IPS-11a (cell line): ENCODE data around the gene CREB5.
"Not testable (repeated sequence)": the region's sequence is repeated elsewhere in the genome, so short reads cannot be mapped to it uniquely, and the experiment has no call there.

Experiments used
- H3K4me3 ChIP-seq: one replicate; pipeline ENCODE4 v1.5.1; 2013; ENCODE audit warnings: low read depth, low read length, control low read depth

CREB5 gene

DNA sequence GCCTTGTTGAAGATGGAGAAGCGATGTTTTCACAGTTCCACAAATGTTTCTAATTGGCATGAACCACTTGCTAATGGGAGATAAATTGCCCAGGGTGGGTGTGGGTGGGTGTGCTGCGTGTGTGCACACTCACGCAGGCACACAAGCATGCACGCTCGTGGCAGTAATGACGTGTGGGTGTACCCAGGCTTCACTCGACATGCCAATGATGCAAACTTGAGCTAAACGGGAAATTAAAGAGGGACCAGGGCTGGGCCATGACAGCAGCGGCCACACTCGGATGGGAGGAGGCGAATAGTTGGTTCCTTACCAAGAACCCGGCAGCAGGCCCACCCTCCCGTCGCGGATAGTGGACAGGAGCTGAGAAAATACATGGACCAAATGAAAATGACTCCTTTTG is 386.0 kb downstream of the CREB5 start:
- H3K4me3 ChIP-seq: no peak overlapping the region

DNA sequence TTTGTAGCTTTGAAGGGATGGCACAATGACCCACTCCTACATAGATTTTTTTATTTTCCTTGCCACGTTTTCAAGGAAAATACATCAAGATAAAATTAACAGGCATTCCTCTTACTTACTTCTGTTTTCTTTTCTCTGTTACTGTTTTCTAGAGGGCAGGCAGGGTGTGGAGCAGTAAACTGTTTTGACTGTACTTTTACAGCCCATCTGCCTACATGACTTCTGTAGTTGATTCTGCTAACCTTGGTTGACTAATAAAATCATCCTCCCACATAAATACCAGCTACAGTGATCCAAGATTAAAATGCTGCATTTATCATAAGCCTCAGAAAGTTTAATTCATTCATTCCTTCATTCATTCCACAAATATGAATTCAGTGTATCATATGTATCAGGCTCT is 387.3 kb downstream of the CREB5 start:
- no peak overlapping the region for H3K4me3 ChIP-seq

DNA sequence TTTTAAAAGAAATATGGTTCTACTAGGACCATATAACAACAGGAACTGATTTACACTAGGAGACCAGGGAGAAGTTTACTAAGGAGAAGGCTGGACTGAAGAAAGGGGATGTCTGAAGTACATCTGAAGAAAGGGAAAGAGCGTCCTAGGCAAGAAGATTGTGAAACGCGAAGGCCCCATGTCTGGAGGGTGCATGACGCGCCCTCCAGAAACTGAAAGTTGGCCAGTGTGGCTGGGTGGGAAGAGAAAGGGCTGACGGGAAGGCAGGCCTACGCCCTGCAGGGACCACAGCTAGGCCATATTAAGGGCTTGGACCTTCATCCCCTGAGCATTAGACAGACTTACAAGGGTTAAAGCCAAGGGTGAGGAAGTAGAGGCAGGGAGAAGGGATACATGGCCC is 387.8 kb downstream of the CREB5 start:
- H3K4me3 ChIP-seq: no peak overlapping the region

DNA sequence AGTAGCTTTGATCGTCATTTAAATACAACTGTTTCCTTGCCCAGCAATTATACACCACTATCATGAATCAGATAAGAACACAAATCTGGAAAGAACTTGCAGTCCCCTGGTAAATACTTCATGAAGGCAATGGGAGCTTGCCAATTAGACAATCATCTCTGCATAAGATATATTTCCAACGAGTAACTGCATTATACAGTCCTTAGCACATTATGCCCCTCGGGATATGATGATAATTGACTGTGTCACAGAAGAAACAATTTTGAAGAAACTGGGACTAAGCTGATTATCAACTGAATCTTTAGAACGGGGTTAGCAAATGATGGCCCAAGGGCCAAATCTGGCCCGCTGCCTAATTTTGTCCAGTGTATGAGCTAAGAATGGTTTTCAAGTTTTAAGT is 390.1 kb downstream of the CREB5 start:
- H3K4me3 ChIP-seq: no peak overlapping the region

DNA sequence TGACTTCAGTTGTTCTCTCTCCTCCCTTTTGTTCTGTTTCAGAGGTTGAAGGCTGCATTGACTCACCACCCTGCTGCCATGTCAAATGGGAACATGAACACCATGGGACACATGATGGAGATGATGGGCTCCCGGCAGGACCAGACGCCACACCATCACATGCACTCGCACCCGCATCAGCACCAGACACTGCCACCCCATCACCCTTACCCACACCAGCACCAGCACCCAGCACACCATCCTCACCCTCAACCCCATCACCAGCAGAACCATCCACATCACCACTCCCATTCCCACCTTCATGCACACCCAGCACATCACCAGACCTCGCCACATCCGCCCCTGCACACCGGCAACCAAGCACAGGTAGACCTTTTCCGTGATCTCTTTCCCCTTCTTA is 391.8 kb downstream of the CREB5 start:
- no peak overlapping the region for H3K4me3 ChIP-seq

DNA sequence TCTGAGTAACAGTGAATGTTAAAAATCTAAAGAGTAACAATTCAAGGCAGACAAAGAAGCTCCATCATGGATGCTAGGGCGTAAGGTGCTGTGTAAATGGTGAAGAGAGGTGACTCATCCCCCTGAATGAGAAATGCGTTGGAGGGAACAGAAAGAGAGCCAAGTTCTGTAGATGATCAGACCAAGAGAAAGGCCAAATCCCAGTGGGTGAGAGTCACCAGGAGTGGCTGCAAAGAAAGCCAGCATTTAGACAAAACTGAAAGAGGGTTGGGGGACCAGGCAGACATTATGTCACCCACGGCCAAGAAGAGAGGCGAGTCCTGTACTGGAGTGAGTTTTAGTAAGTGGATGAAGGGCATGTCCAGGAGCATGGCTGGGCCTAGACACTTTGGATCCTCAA is 392.7 kb downstream of the CREB5 start:
- H3K4me3 ChIP-seq: no peak overlapping the region

DNA sequence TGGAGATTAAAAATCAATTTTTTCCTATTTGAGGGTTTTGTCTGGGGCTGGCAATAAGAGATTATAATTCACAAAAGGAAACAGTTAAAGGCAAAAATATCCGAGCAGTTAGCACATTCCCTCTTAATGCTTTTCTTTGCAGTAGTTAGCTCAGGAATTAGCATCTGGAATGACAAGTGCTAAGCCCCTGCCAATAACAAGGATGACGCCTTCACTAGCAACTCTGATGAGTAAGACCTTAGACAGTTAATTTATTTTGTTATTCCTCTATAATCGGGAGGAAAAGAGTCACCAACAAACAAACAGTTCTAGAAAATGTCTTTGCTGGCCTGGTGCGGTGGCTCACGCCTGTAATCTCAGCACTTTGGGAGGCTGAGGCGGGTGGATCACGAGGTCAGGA is 394.5 kb downstream of the CREB5 start:
- H3K4me3 ChIP-seq: no peak overlapping the region

DNA sequence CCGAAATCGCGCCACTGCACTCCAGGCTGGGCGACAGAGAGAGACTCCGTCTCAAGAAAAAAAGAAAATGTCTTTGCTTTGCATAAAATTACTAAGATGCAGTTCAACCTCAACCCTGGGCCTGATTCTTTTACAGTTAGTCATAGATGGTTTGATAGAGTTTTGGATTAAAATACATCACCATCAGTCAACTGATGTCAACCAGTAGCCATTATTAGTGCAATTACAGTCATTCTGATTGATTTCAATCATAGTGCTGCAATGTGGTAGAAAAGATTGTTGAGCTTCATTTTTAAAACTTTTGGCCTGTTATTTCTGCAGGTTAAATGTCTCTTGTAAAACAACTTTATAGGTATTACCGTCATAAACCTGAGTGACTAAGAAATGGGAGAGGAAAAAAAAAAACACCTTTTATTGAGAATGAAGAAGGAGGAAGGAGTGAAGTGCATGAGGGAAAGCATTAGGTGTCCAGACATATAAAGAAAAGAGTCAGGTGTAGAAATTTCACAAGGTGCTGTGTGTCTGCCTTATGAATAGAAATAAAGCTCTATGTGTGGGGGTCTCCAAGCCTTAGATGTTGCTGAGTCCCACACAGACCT is 395.2 kb downstream of the CREB5 start:
- no peak overlapping the region for H3K4me3 ChIP-seq

DNA sequence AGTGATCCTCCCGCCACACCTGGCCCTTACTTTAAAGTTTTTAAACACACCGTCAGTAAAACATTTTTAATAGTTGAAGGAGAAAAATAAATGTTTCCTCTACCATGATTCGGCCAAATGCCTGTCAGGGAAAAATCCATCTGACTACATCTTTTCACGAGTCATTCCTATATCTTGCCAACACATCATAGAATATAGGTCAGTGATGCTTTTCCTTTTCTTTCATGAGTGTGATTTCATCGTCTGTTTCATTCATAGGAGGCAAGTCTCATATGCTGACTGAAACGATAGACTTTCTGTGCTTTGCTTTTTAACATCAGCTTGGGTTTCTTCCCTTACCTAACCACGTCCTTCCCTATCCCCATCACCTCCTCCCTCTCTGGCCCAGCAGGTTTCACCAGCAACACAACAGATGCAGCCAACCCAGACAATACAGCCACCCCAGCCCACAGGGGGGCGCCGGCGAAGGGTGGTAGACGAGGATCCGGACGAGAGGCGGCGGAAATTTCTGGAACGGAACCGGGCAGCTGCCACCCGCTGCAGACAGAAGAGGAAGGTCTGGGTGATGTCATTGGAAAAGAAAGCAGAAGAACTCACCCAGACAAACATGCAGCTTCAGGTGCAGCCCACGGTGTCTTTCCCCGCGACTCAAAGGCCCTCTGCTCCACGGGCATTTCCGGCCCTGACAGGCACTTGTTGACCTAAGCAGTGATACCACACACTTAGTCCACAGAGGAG is 396.6 kb downstream of the CREB5 start:
- H3K4me3 ChIP-seq: no peak overlapping the region

DNA sequence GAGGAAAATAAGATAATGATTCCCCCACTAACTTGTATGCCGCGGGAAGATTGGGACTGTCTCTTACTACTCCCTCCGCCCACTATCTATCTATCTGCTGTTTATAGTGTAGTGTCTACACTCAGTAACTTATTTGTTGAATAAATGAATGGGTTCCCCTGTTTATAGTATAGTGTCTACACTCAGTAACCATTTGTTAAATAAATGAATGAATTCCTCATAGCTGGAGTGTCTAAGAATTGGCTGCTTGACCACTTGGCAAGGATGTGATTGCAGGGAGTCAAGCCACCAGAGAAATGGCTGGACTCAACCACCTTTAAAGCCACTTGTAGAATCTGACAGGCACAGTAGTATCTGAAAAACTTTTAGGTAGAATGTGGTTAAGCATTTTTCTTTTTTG is 398.7 kb downstream of the CREB5 start:
- H3K4me3 ChIP-seq: no peak overlapping the region

DNA sequence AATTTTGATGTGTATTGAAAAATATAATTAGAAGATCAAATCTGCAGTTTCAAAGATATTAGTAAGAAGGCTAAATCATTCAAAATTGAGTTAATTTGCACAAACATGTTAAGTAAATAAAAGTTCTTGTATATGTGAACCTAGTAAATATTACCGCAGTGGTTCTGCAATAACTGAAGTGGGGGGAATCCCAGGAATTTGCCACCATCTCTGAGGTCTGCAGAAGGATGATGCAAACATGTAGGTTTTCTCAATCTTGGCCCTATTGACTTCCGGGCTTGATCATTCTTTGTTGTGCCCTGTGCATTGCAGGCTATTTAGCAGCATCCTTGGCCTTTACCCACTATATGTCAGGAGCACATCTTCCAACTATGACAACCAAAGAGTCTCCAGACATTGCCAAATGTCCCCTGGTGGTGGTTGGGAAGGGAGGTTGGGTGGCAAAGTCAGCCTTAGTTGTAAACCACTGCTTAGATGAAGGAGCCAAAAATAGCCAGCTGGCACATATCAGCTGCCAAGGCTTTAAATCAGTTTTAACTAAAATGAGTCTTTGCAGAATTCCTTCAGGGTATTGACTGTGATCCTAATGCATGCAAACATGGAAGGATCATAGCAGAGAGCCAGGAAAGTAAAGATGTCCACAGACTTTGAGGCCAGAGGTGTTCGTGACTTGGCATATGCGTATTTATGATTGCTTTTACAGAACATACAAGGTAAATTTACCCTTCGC is 399.5 kb downstream of the CREB5 start:
- no peak overlapping the region for H3K4me3 ChIP-seq

DNA sequence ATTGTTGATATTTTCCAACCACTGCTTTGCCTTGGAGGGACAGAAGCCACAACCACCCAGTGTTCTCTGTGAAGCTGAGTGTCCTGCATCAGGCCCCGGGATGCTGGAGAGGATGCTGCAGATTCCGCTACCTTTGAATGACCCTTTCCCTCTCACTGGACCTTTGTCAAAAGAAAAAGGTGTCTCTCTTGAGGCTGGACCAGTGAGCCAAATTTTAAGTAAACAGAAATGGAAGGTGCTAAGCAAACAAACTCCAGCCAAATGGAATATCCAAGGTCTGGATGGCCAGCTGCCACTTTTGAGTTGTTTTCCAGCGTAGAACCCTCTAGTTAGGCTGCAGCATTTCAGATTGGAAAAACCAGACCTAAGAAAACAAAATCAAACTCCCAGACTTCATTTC is 400.3 kb downstream of the CREB5 start:
- no peak overlapping the region for H3K4me3 ChIP-seq

DNA sequence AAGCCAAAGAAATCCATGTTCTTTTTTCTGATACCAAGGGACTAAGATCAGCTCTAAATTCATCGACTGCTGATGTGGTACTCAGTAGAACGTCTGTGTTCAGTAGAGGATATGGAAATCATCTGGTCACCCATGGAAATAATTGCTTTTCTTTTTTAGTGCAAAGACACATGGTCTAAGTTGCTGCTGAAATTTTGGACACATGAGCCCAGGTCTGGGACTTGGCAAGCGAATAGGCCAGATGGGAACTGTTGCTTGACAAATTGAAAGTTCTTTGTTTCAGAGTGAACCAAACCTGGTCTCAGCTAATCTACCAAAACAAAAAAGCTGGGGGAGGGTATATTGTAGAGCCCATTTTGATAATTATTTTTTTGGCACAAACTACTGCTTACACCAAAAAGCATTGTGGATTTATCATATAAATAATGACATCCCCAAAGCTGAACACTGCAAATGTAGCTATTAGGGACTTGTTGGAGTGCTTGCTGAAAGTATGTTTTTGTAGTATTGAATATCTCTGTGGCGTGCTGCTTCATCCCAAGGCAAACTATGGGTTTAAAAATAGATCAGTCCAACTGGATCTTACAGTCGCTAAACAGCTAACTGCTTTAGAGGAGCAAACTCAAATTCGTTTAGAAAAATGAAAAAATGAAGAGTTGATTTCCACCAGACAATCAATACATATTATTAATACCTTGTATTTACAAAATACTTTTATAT is 401.1 kb downstream of the CREB5 start:
- no peak overlapping the region for H3K4me3 ChIP-seq

DNA sequence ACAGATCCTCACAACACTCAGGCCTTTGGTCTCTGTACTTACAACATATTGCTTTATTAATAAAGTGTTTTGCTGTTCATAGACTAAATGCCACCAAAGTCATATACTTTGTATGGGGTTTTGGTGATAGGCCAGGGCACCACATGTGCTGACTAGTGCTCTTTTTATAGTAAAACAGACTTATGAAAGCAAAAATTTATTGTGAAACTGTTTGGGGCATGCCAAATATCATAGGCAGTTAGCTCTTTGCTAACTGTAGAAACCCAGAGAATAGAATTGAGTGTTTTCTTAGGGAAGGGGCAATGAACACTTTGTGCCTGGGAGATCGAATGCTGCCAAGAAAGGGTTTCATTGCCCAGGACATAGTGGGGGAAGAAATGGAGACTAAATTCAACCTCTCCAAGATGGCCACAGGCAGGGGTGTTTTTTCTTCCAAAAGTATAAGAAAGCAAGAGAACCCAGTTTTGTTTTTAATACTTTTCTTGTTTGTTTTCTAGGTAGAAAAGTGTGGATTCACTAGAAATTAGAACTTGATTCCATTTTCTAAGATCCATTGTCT is 403.1 kb downstream of the CREB5 start:
- no peak overlapping the region for H3K4me3 ChIP-seq

DNA sequence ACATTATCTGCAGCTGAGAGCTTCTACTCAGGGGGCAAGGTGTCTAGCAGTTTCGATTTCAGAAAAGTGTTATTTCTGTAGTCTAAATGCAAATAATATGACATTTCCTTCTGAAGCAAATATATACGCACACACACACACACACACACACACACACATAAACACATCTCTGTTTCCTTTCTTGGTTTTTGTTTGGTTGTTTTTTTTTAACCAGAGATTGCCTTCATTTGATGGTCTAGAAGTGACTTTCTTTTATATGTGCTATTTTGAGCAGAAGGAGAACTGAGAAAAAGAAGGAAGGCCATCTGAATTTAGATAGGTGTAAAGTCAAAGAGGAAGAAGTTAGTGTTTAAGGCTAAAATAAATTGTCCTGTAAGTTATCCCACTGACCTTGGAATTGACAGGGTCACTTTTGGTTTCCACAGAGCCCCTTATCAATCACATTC is 403.6 kb downstream of the CREB5 start:
- no peak overlapping the region for H3K4me3 ChIP-seq

DNA sequence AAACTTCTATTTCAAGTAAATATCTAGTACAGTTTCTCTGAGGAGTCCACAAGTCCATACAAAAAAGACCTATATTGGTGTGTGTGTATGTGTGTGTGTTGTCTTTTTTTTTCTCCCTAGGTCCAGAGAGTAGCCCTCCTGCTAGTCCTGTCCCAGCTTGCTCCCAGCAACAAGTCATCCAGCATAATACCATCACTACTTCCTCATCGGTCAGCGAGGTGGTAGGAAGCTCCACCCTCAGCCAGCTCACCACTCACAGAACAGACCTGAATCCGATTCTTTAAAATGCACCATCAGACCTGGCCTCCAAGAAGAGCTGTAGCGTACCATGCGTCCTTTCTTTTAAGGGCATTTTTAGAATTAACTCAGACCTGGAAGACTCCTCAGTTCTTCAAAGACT is 406.7 kb downstream of the CREB5 start:
- no peak overlapping the region for H3K4me3 ChIP-seq

DNA sequence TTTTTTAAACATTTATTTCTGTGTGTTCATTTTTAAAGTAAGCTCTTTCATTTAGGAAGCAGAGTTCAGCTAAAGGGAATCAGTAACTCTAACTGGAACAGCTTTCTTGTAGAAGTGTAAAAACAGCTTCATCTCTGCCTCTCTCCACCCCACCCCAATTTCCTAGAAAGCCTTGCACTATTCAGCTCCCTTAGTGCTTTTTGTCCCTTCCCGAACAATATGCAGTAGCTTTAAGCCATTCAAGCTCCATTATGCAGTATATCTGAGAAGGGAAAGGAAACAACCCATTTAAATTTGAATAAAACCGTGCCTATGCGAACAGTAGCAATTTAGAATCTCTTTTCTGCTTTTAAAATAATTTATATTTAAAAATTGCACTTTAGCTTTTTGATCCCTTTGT is 411.3 kb downstream of the CREB5 start:
- H3K4me3 ChIP-seq: no peak overlapping the region

DNA sequence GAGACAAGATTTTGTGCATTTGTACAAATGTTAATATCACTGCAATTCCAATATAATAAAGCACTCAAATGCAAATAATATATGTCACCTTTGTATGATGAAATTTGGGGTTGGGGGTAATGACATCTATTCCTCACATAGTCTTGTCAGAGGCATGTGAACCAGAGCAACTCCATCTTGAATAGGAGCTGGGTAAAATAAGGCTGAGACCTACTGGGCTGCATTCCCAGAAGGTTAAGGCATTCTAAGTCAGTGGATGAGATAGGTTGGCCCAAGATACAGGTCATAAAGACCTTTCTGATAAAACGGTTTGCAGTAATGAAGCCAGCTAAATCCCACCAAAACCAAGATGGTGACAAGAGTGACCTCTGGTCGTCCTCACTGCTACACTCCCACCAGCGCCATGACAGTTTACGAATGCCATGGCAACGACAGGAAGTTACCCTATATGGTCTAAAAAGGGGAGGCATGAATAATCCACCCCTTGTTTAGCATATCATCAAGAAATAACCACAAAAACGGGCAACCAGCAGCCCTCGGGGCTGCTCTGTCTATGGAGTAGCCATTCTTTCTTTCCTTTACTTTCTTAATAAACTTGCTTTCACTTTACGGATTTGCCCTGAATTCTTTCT is 413.6 kb downstream of the CREB5 start:
- not testable (repeated sequence) for H3K4me3 ChIP-seq

DNA sequence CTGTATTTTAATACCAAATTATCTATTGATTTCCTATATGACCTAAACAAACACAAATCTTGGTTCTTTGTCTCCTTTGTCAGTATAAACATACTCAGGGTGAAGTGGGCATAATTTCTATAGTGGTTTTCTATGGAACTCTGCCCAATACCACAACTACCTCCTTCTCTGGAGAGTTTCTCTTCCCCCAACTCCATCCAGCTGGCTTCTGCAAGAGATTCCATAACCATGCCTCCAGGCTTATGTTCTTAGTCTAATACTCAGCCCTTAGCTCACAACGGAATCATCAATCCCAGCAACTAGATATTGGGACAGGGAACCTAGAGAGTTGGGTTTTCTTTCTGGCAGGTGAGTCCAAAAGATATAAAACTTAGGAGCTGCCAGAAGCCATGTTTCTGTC is 418.5 kb downstream of the CREB5 start:
- no peak overlapping the region for H3K4me3 ChIP-seq

DNA sequence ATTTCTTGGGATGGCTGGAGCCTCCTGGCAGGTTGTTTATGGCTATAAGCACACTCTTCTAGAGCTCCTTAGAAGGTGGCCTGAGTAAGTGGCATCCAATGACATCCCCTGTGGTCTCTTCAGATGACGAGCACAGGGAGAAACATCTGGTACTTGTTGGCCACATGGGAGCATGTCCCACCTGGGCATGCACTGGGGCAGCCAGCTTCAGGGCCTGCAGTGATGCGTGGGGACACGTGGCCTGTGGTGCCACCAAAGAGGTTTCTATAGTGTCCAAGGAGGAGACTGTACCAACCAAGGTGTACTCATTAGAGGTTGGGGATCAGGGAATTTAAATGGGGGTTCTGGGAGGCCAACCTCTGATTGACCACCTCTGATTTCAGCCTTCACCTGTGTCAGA is 420.4 kb downstream of the CREB5 start:
- H3K4me3 ChIP-seq: no peak overlapping the region

DNA sequence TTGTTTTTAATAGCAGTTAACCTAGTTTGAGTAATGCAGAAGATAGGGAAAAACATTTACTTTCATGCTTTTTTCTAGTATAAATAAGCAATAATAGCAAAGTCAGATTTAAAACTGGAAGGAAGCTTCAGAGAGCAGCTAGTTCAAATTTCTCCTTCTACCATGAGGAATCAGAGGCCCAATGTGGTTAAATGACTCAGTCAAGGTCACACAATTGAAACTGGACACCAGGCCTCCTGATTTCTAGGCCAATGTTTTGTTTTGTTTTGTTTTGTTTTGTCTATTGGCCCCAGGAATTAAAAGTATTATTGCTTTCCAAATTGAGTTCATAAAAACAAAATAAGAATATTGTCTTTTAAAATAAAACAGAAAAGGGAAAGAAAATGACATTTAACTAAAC is 423.5 kb downstream of the CREB5 start:
- H3K4me3 ChIP-seq: no peak overlapping the region
